ENCODE data around the gene TPP1. TPM values are rescaled to one million over a fixed set of nuclear protein-coding genes. Genes with fewer than 3 reads are reported as not detected.

Gene TPP1
- total and polyA plus RNA-seq, 9 of the 15 experiments (the other 6 are each of a cell fraction or from before 2014, with no cell fraction given) = 7.5 to 75.8 (median 15.7) TPM

GRCh38 chr11:6629573-6629891 lies 10.3 kb upstream of the TPP1 start (continued):
- no peak for TF ChIP-seq SIN3B (IDR thresholded peaks at IDR 0.05; ENCODE audit: low read depth)

- Histone ChIP-seq H3K9me1 (ENCODE audit: control insufficient read depth, insufficient read depth, low read length) (no peaks in the 10 kb centered on the region), H3K4me2 (ENCODE audit: insufficient read depth, low read length) (no peak overlapping the region), H3K9me3 (replicated peaks; ENCODE audit: control insufficient read depth, insufficient read depth, low read depth, low read length) (no peaks in the 10 kb centered on the region), H3K27me3 (ENCODE audit: control insufficient read depth in 2 of 2, insufficient read depth in 2 of 2, low read length in 2 of 2) (peaks cover 3 to 33% of the 10 kb centered on the region in 2 experiments; a peak in 4 of 5 replicates), H3K79me2 (ENCODE audit: control insufficient read depth, insufficient read depth, low read length) (no peaks in the 10 kb centered on the region), H3K27ac (ENCODE audit: extremely low read depth, low read depth, low read length) (no peak overlapping the region), H4K20me1 (replicated peaks; ENCODE audit: control insufficient read depth, insufficient read depth, low read length) (no peaks in the 10 kb centered on the region), H3K9ac (ENCODE audit: insufficient read depth in 1 of 2, low read depth in 2 of 2, low read length in 2 of 2) (no peak overlapping the region), H2AFZ (ENCODE audit: low read depth, low read length) (no peak overlapping the region), H3K36me3 (ENCODE audit: control insufficient read depth, insufficient read depth, low read length) (no peaks in the 10 kb centered on the region), H3K4me3 (no peak overlapping the region), H3K4me1 (replicated peaks in 1 of 2; ENCODE audit: control insufficient read depth in 2 of 2, insufficient read depth in 2 of 2, low read length in 2 of 2) (peaks cover 0 to 24% of the 10 kb centered on the region in 2 experiments; a peak in 2 of 5 replicates)
- intact Hi-C loops (cut with micrococcal nuclease) = no loop called here
- in situ Hi-C loops (cut with MboI) = no loop called here
- DNase-seq (ENCODE audit: extremely low read depth in 1 of 4, low spot score in 3 of 4) (no peak), FAIRE-seq (no peak), ATAC-seq (no peak)
- no TSS peak for BruUV-seq (replicated peaks)
- 16% methylated on average over 4 of the region's 4 CpGs for WGBS (ENCODE audit: insufficient coverage, low coverage, missing lambda C conversion rate)
- TF ChIP-seq HDAC1 (IDR thresholded peaks at IDR 0.05) (no peak), NBN (IDR thresholded peaks at IDR 0.05; ENCODE audit: low read depth) (no peak), ZNF75A (CRISPR knock-in tag; IDR thresholded peaks at IDR 0.05) (no peak), ZBTB7A (IDR thresholded peaks at IDR 0.05; ENCODE audit: borderline replicate concordance, control insufficient read depth, low read depth, low read length) (no peak), PRPF4 (IDR thresholded peaks at IDR 0.05; ENCODE audit: insufficient read depth, low read depth, low read length, poor library complexity, severe bottlenecking) (no peak)
- TF ChIP-seq, protein P1, sequence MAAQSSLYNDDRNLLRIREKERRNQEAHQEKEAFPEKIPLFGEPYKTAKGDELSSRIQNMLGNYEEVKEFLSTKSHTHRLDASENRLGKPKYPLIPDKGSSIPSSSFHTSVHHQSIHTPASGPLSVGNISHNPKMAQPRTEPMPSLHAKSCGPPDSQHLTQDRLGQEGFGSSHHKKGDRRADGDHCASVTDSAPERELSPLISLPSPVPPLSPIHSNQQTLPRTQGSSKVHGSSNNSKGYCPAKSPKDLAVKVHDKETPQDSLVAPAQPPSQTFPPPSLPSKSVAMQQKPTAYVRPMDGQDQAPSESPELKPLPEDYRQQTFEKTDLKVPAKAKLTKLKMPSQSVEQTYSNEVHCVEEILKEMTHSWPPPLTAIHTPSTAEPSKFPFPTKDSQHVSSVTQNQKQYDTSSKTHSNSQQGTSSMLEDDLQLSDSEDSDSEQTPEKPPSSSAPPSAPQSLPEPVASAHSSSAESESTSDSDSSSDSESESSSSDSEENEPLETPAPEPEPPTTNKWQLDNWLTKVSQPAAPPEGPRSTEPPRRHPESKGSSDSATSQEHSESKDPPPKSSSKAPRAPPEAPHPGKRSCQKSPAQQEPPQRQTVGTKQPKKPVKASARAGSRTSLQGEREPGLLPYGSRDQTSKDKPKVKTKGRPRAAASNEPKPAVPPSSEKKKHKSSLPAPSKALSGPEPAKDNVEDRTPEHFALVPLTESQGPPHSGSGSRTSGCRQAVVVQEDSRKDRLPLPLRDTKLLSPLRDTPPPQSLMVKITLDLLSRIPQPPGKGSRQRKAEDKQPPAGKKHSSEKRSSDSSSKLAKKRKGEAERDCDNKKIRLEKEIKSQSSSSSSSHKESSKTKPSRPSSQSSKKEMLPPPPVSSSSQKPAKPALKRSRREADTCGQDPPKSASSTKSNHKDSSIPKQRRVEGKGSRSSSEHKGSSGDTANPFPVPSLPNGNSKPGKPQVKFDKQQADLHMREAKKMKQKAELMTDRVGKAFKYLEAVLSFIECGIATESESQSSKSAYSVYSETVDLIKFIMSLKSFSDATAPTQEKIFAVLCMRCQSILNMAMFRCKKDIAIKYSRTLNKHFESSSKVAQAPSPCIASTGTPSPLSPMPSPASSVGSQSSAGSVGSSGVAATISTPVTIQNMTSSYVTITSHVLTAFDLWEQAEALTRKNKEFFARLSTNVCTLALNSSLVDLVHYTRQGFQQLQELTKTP (IDR thresholded peaks at IDR 0.05; ENCODE audit: low read depth in 1 of 2, partially characterized antibody in 2 of 2) = no peak
- POLR2A ChIA-PET = interaction anchor here (0.9 to 1.0 kb wide), 2 partner anchors 9 to 80 kb away, joined by 3 to 4 read pairs; partner anchors contain the start of gene TPP1
- CTCF ChIA-PET (ENCODE audit: low intra/inter-chr PET ratio) = no interaction called here
Measured at GRCh38 chr11:6628526-6628925, 9.3 kb upstream of the TPP1 start.

All from K562 (cell line).